ENCODE data around the gene TMIGD1. TPM values are rescaled to one million over a fixed set of nuclear protein-coding genes. Genes with fewer than 3 reads are reported as not detected.

TMIGD1 gene
- total RNA-seq, 1 donor: not detected

- TF ChIP-seq CTCF (IDR thresholded peaks at IDR 0.05; ENCODE audit: insufficient read depth, low read depth, low read length): no peak
- no peak overlapping the region for H3K4me3 ChIP-seq (ENCODE audit: low read depth, low read length)
- DNase-seq (ENCODE audit: low read depth): no peak
Observed at GRCh38 chr17:30274887-30275286, 59.0 kb downstream of the TMIGD1 start.

GRCh38 chr17:30273373-30273772 lies 60.5 kb downstream of the TMIGD1 start:
- H3K4me3 ChIP-seq (ENCODE audit: low read depth, low read length): no peak overlapping the region
- DNase-seq (ENCODE audit: low read depth): peak; percentile 37
- no peak for TF ChIP-seq CTCF (IDR thresholded peaks at IDR 0.05; ENCODE audit: insufficient read depth, low read depth, low read length)

GRCh38 chr17:30271102-30271501 lies 62.8 kb downstream of the TMIGD1 start:
- peak; percentile 49 for DNase-seq (ENCODE audit: low read depth)
- TF ChIP-seq CTCF (IDR thresholded peaks at IDR 0.05; ENCODE audit: insufficient read depth, low read depth, low read length): no peak
- H3K4me3 ChIP-seq (ENCODE audit: low read depth, low read length): no peak overlapping the region

- no peak for DNase-seq (ENCODE audit: low read depth)
- no peak for TF ChIP-seq CTCF (IDR thresholded peaks at IDR 0.05; ENCODE audit: insufficient read depth, low read depth, low read length)
- H3K4me3 ChIP-seq (ENCODE audit: low read depth, low read length): no peak overlapping the region
Observed at GRCh38 chr17:30267625-30268024, 66.2 kb downstream of the TMIGD1 start.

Small RNAs within 50 kb of the gene (small RNA-seq; reads per million reads assigned to genes)
- not detected for gene RF00019
- not detected for gene RNU6-1267P
- gene RNU6-990P: not detected

Other genes with a start within 250 kb of the TMIGD1 start
- 10.8 and 13.2 TPM in 2 replicates for gene NSRP1, start 217.2 kb downstream of the TMIGD1 start, total RNA-seq
- gene SLC6A4, start 98.4 kb downstream of the TMIGD1 start, total RNA-seq: not detected in 2 replicates
- 31.1 and 31.9 TPM in 2 replicates for gene BLMH, start 42.1 kb downstream of the TMIGD1 start, total RNA-seq
- 116 and 177 TPM in 2 replicates for gene CPD, start 44.9 kb upstream of the TMIGD1 start, total RNA-seq
- gene GOSR1, start 143.4 kb upstream of the TMIGD1 start, total RNA-seq: 17.7 and 35.0 TPM in 2 replicates

Measured in fibroblast of villous mesenchyme (primary cell).